ENCODE results near the gene RFX5. TPM values are rescaled to one million over a fixed set of nuclear protein-coding genes. Genes with fewer than 3 reads are reported as not detected.

Gene RFX5
- total RNA-seq, 2 experiments from 2014 or later = 55.6 to 55.7 TPM

GRCh38 chr1:151315565-151316235, 31.4 kb downstream of the RFX5 start:
- Mint-ChIP-seq H3K4me1 (ENCODE audit: low read depth) (peaks cover 33% of the 10 kb centered on the region), H3K27ac (no peak overlapping the region), H3K27me3 (no peaks in the 10 kb centered on the region), H3K36me3 (ENCODE audit: low read depth) (peaks cover 30% of the 10 kb centered on the region), H3K4me3 (no peak overlapping the region), H3K9me3 (no peaks in the 10 kb centered on the region)
- ATAC-seq (no peak), DNase-seq (no peak)
- TF ChIP-seq CTCF (IDR thresholded peaks at IDR 0.05) = no peak
- intact Hi-C loops (cut with micrococcal nuclease) = no loop called here
- CTCF ChIA-PET = interaction anchor here (1.2 to 14.1 kb wide), 3 partner anchors 11 to 26 kb away, joined by 4 to 179 read pairs (median 79); partner anchors contain the start of gene PI4KB
- POLR2A ChIA-PET = interaction anchor here (1.1 to 1.4 kb wide), 6 partner anchors 9 to 35 kb away, joined by 3 to 7 read pairs (median 4); partner anchors contain the start of gene PI4KB

DNA sequence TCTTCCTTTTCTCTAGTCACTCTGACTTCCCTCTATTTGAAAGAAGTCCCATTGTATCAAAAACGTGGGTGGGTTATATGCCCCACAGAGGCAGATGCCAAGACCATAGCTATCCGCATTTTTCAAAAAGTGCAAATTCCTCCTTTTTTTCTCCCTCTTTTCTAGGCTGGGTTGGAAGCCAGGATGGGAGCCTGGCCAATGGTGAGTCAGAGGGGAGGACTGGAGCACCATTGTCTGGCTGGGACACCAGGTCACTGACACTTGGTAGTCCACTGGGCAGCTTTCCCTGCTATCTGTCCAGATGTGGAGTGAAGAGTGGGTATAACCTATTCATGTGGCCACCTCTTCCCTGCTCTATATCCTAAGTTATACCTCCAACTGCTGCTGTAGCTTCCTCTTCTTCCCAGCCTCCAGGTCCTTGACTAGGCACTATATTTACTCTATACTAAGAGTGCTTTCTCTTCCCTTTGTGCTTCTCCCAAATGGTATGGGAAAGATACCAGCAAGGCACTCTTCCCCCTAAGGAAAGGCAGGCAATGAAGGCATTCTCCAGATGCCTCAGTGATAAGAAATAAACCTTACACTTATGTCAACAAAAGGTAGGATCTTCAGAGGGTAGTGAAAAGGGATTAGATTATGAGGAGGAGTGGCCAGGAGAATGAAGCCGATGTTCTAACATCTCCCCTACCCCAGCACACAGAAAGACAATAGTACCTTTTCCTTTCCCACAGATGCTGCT, 32.7 kb downstream of the RFX5 start:
- intact Hi-C loops (cut with micrococcal nuclease) = no loop called here
- H3K36me3 Mint-ChIP-seq (ENCODE audit: low read depth) = peaks cover 20% of the 10 kb centered on the region
- DNase-seq (no peak), ATAC-seq (no peak)
- CTCF ChIA-PET = interaction anchor here (0.6 to 14.1 kb wide), 3 partner anchors 10 to 27 kb away, joined by 3 to 179 read pairs (median 79); no protein-coding TSS in a partner anchor
- peaks cover 30% of the 10 kb centered on the region for H3K4me1 Mint-ChIP-seq (ENCODE audit: low read depth)
- no peaks in the 10 kb centered on the region for H3K27me3 Mint-ChIP-seq
- H3K4me3 Mint-ChIP-seq = no peak overlapping the region
- H3K9me3 Mint-ChIP-seq = no peaks in the 10 kb centered on the region
- H3K27ac Mint-ChIP-seq = peak overlapping the region; percentile 35
- POLR2A ChIA-PET = interaction anchor here (1.1 to 10.6 kb wide), 5 partner anchors 11 to 124 kb away, joined by 3 to 120 read pairs (median 4); partner anchors contain the start of genes PI4KB, PSMD4, VPS72 and ZNF687
- no peak for TF ChIP-seq CTCF (IDR thresholded peaks at IDR 0.05)

DNA sequence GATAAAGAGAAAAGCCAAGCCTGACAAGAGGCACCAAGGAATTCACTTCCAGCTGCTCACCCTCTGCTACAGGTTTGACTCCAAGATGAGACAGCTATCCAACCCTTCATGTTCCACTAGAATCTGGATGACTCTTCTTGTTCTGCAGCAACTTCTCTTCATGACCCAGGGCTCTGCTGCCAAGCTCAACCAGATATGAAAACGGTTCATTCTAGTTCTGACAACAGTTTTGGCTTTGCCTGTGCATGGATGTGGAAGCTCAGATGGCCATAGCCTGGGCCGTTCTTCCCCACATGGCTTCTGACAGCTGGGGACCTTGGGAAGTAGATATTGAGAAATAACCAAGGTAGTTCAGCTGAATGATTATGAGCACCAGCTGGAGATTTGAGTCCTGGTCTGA, 33.6 kb downstream of the RFX5 start:
- peaks cover 16% of the 10 kb centered on the region for H3K36me3 Mint-ChIP-seq (ENCODE audit: low read depth)
- no peaks in the 10 kb centered on the region for H3K9me3 Mint-ChIP-seq
- no peak for TF ChIP-seq CTCF (IDR thresholded peaks at IDR 0.05)
- POLR2A ChIA-PET = interaction anchor here (1.1 to 10.6 kb wide), 6 partner anchors 11 to 124 kb away, joined by 3 to 120 read pairs (median 6); partner anchors contain the start of genes PI4KB, PSMD4, VPS72 and ZNF687
- peak overlapping the region; percentile 97 for H3K27ac Mint-ChIP-seq
- no peaks in the 10 kb centered on the region for H3K27me3 Mint-ChIP-seq
- intact Hi-C loops (cut with micrococcal nuclease) = no loop called here
- ATAC-seq (no peak), DNase-seq (no peak)
- no peak overlapping the region for H3K4me3 Mint-ChIP-seq
- peaks cover 27% of the 10 kb centered on the region for H3K4me1 Mint-ChIP-seq (ENCODE audit: low read depth)
- CTCF ChIA-PET = interaction anchor here (0.6 to 14.1 kb wide), 4 partner anchors 11 to 152 kb away, joined by 3 to 179 read pairs (median 42); no protein-coding TSS in a partner anchor

DNA sequence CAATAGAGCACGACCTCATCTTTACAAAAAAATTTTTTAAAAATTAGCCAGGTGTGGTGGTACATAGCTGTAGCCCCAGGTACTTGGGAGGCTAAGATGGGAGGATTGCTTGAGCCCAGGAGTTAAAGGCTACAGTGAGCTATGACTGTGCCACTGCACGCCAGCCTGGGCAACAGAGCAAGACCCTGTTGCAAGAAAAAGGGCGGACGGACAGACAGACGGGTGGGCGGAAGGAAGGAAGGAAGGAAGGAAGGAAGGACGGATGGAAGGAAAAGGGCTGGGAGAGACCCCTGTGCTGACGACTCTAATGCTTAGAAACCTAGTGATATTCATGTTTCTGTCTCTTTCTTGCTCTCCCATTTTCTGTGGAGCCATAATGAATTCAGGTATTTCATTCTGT, 34.2 kb downstream of the RFX5 start:
- Mint-ChIP-seq H3K9me3 (no peaks in the 10 kb centered on the region), H3K27me3 (no peaks in the 10 kb centered on the region), H3K4me3 (no peak overlapping the region), H3K4me1 (ENCODE audit: low read depth) (peaks cover 27% of the 10 kb centered on the region), H3K36me3 (ENCODE audit: low read depth) (peaks cover 18% of the 10 kb centered on the region), H3K27ac (peak overlapping the region; percentile 97)
- ATAC-seq = no peak
- intact Hi-C loops (cut with micrococcal nuclease) = no loop called here
- ChIA-PET CTCF (interaction anchor here (0.6 to 14.1 kb wide), 7 partner anchors 8 to 213 kb away, joined by 3 to 179 read pairs (median 4); partner anchors contain the start of gene PI4KB), POLR2A (interaction anchor here (0.6 to 10.6 kb wide), 8 partner anchors 12 to 123 kb away, joined by 3 to 120 read pairs (median 7); partner anchors contain the start of genes PI4KB, VPS72 and ZNF687)
- no peak for DNase-seq
- TF ChIP-seq CTCF (IDR thresholded peaks at IDR 0.05) = no peak
